ENCODE data around the gene TMPO. TPM values are rescaled to one million over a fixed set of nuclear protein-coding genes. Genes with fewer than 3 reads are reported as not detected.

The TMPO gene
- total and polyA plus RNA-seq, 2 of the 4 experiments (the other 2 are of a cell fraction), result 30.0 to 62.0 TPM

DNA sequence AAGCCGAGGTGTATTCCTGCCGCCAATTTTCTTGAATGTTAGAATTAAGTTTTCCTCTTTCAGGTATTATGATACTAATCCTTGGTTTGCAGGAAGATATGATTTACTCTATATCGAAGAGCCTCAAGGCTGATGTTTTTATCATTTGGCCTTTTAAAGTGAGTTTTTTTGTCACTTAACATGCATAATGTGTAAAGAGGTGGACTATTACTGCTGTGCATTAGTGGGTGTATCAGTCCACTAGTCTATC, 11.1 kb upstream of the TMPO start:
- in situ Hi-C loops (cut with MboI; ENCODE audit: low sequenced_read_pairs), result no loop called here
- WGBS, 2 experiments (ENCODE audit: extremely low coverage in 2 of 2, insufficient read length in 1 of 2), result no CpG with 5 or more reads among the region's 3 CpGs
- H2BK120ac ChIP-seq (ENCODE audit: low read depth, low read length), result no peak overlapping the region
- dilution Hi-C loops (cut with HindIII; ENCODE audit: low sequenced_read_pairs, unreplicated experiment), result no loop called here
- peak overlapping the region; percentile 72; the same call in 1 of the 2 replicates for H3K4me3 ChIP-seq (ENCODE audit: insufficient read depth, low read depth, low read length)
- ChIA-PET POLR2A (ENCODE audit: unreplicated experiment) (no interaction called here), CTCF (no interaction called here)
- H2BK15ac ChIP-seq (ENCODE audit: low read depth, low read length), result no peak overlapping the region
- no peaks in the 10 kb centered on the region for H3K4me1 ChIP-seq (ENCODE audit: control insufficient read depth, insufficient read depth, low read length)
- H4K20me1 ChIP-seq (ENCODE audit: insufficient read depth, low read length), result no peaks in the 10 kb centered on the region; the same call in 1 of the 2 replicates
- no peak overlapping the region for H2AK5ac ChIP-seq (ENCODE audit: low read depth, low read length)
- H2AK9ac ChIP-seq (replicated peaks; ENCODE audit: low read depth, low read length, poor library complexity), result no peak overlapping the region
- no peaks in the 10 kb centered on the region for H3K36me3 ChIP-seq (ENCODE audit: control insufficient read depth, insufficient read depth, low read length)
- no peak overlapping the region for H3K18ac ChIP-seq (ENCODE audit: low read depth, low read length)
- H3K4ac ChIP-seq (ENCODE audit: low read depth, low read length), result no peak overlapping the region
- no peaks in the 10 kb centered on the region; the same call in 1 of the 2 replicates for H3K9me1 ChIP-seq (ENCODE audit: insufficient read depth, low read length)
- no peak overlapping the region for H3K14ac ChIP-seq (replicated peaks; ENCODE audit: low read depth, low read length)
- H3K79me1 ChIP-seq (ENCODE audit: low read depth in 1 of 2, low read length in 2 of 2), result no peaks in the 10 kb centered on the region
- H2BK5ac ChIP-seq (ENCODE audit: low read depth, low read length, poor library complexity, severe bottlenecking), result no peak overlapping the region
- no peak for DNase-seq
- peak overlapping the region; percentile 36; the same call in 1 of the 2 replicates for H3K4me2 ChIP-seq (ENCODE audit: low read depth, low read length)
- peak; percentile 2; the same call in 1 of the 2 replicates for ATAC-seq (ENCODE audit: low read depth)
- no peaks in the 10 kb centered on the region for H3K27me3 ChIP-seq (ENCODE audit: control insufficient read depth, insufficient read depth, low read length)
- peak overlapping the region in 1 of 2 experiments; percentile 61; a peak in 1 of 4 replicates for H4K8ac ChIP-seq (ENCODE audit: low read depth in 2 of 2, low read length in 2 of 2)
- no peak overlapping the region for H3K9ac ChIP-seq (ENCODE audit: low read depth, low read length)
- H2BK20ac ChIP-seq (ENCODE audit: low read depth, low read length), result no peak overlapping the region
- H3K23ac ChIP-seq (ENCODE audit: low read depth, low read length), result no peak overlapping the region
- intact Hi-C loops (cut with micrococcal nuclease), result loop anchor here (5.0 kb wide), 1 partner anchor 88 kb away; the partner anchor contains the start of gene SLC25A3
- H2AFZ ChIP-seq (replicated peaks; ENCODE audit: low read length, poor library complexity), result no peak overlapping the region
- no peak overlapping the region for H4K5ac ChIP-seq (ENCODE audit: low read depth, low read length)
- H3K56ac ChIP-seq (ENCODE audit: extremely low read depth, insufficient read depth, low read length), result no peak overlapping the region
- TF ChIP-seq RCOR1 (IDR thresholded peaks at IDR 0.05; ENCODE audit: insufficient replicate concordance, low read length), result no peak
- TF ChIP-seq, protein P1, sequence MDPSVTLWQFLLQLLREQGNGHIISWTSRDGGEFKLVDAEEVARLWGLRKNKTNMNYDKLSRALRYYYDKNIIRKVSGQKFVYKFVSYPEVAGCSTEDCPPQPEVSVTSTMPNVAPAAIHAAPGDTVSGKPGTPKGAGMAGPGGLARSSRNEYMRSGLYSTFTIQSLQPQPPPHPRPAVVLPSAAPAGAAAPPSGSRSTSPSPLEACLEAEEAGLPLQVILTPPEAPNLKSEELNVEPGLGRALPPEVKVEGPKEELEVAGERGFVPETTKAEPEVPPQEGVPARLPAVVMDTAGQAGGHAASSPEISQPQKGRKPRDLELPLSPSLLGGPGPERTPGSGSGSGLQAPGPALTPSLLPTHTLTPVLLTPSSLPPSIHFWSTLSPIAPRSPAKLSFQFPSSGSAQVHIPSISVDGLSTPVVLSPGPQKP (IDR thresholded peaks at IDR 0.05; ENCODE audit: borderline replicate concordance, low read depth, low read length), result no peak
- TF ChIP-seq, protein P2, sequence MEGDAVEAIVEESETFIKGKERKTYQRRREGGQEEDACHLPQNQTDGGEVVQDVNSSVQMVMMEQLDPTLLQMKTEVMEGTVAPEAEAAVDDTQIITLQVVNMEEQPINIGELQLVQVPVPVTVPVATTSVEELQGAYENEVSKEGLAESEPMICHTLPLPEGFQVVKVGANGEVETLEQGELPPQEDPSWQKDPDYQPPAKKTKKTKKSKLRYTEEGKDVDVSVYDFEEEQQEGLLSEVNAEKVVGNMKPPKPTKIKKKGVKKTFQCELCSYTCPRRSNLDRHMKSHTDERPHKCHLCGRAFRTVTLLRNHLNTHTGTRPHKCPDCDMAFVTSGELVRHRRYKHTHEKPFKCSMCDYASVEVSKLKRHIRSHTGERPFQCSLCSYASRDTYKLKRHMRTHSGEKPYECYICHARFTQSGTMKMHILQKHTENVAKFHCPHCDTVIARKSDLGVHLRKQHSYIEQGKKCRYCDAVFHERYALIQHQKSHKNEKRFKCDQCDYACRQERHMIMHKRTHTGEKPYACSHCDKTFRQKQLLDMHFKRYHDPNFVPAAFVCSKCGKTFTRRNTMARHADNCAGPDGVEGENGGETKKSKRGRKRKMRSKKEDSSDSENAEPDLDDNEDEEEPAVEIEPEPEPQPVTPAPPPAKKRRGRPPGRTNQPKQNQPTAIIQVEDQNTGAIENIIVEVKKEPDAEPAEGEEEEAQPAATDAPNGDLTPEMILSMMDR (conservative IDR thresholded peaks at IDR 0.05; ENCODE audit: low read depth, low read length), result no peak
- H3K27ac ChIP-seq (ENCODE audit: insufficient read depth, low read length), result no peak overlapping the region
- no peak overlapping the region for H4K91ac ChIP-seq (ENCODE audit: insufficient read depth, low read depth, low read length)
- no TSS peak for BruUV-seq (replicated peaks)
- no peaks in the 10 kb centered on the region for H3K9me3 ChIP-seq (ENCODE audit: control insufficient read depth, insufficient read depth, low read length)
